ENCODE data around the gene ZFR. TPM values are rescaled to one million over a fixed set of nuclear protein-coding genes. Genes with fewer than 3 reads are reported as not detected.

The ZFR gene
- total RNA-seq, 2 experiments from 2014 or later: 66.1 to 69.4 TPM

Other genes with a start within 250 kb of the ZFR start
- gene MTMR12, start 131.8 kb downstream of the ZFR start, total RNA-seq: 10 to 100 TPM; 24.0 to 24.9 TPM
- gene SUB1, start 140.8 kb upstream of the ZFR start, total RNA-seq: 100 to 1,000 TPM; 414 to 435 TPM

All from activated naive CD8-positive, alpha-beta T cell treated with anti-CD3 and anti-CD28 coated beads for 36 hours (primary cell).